ENCODE data around the gene SLC15A1.
"Not testable (repeated sequence)": the region's sequence is repeated elsewhere in the genome, so short reads cannot be mapped to it uniquely, and the experiment has no call there.

Gene SLC15A1

GRCh38 chr13:98652721-98653462 is 99.6 kb downstream of the SLC15A1 start:
- DNase-seq = no peak

GRCh38 chr13:98652276-98652675 is 100.2 kb downstream of the SLC15A1 start:
- DNase-seq = no peak

GRCh38 chr13:98651744-98652143 is 100.7 kb downstream of the SLC15A1 start:
- DNase-seq = no peak

GRCh38 chr13:98650396-98651107 is 101.9 kb downstream of the SLC15A1 start:
- no peak for DNase-seq

GRCh38 chr13:98649861-98650260 is 102.6 kb downstream of the SLC15A1 start:
- no peak for DNase-seq

- DNase-seq = no peak
These were observed 103.8 kb downstream of the SLC15A1 start for GRCh38 chr13:98648686-98649085.

- DNase-seq = no peak
These were observed 104.3 kb downstream of the SLC15A1 start for GRCh38 chr13:98648141-98648540.

GRCh38 chr13:98647121-98647520 is 105.4 kb downstream of the SLC15A1 start:
- DNase-seq = no peak

GRCh38 chr13:98643479-98643878 is 109.0 kb downstream of the SLC15A1 start:
- DNase-seq = no peak

- DNase-seq = no peak
These were observed 111.4 kb downstream of the SLC15A1 start for GRCh38 chr13:98641075-98641474.

GRCh38 chr13:98639785-98640184 is 112.7 kb downstream of the SLC15A1 start:
- DNase-seq = not testable (repeated sequence)

GRCh38 chr13:98638352-98638751 is 114.1 kb downstream of the SLC15A1 start:
- DNase-seq = not testable (repeated sequence)
